ENCODE data around the gene OCSTAMP.

GRCh38 chr20:46512943-46513844, 37.3 kb downstream of the OCSTAMP start, which contains the start of gene ZNF334:
- TF ChIP-seq POLR2AphosphoS5 (IDR thresholded peaks at IDR 0.05; ENCODE audit: low read depth, low read length), result no peak
- TF ChIP-seq TAF1 (IDR thresholded peaks at IDR 0.05; ENCODE audit: borderline replicate concordance, insufficient read depth, low read length), result no peak

Data from PFSK-1 (cell line).